Measurements from ENCODE around the gene RASGEF1C. TPM values are rescaled to one million over a fixed set of nuclear protein-coding genes. Genes with fewer than 3 reads are reported as not detected.

Gene RASGEF1C
- total and polyA plus RNA-seq, 4 donors: 0.09 to 0.10 TPM; not detected in 2

GRCh38 chr5:180107005-180107404 is 102.0 kb downstream of the RASGEF1C start:
- peaks cover 0 to 6% (median under 1%) of the 10 kb centered on the region in 4 donors for H3K9me3 ChIP-seq (ENCODE audit: control insufficient read depth in 4 of 4, low read length in 3 of 4)
- H3K36me3 ChIP-seq (ENCODE audit: control insufficient read depth in 4 of 4, insufficient read depth in 3 of 4, low read depth in 1 of 4, low read length in 3 of 4): no peaks in the 10 kb centered on the region
- TF ChIP-seq, protein P1, sequence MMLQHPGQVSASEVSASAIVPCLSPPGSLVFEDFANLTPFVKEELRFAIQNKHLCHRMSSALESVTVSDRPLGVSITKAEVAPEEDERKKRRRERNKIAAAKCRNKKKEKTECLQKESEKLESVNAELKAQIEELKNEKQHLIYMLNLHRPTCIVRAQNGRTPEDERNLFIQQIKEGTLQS (IDR thresholded peaks at IDR 0.05): no peak
- TF ChIP-seq FOXA2 (IDR thresholded peaks at IDR 0.05): no peak
- TF ChIP-seq FOXA1 (IDR thresholded peaks at IDR 0.05): no peak
- no peak for TF ChIP-seq ZBTB33 (IDR thresholded peaks at IDR 0.05)
- TF ChIP-seq RXRA (IDR thresholded peaks at IDR 0.05): no peak
- TF ChIP-seq, protein P2, sequence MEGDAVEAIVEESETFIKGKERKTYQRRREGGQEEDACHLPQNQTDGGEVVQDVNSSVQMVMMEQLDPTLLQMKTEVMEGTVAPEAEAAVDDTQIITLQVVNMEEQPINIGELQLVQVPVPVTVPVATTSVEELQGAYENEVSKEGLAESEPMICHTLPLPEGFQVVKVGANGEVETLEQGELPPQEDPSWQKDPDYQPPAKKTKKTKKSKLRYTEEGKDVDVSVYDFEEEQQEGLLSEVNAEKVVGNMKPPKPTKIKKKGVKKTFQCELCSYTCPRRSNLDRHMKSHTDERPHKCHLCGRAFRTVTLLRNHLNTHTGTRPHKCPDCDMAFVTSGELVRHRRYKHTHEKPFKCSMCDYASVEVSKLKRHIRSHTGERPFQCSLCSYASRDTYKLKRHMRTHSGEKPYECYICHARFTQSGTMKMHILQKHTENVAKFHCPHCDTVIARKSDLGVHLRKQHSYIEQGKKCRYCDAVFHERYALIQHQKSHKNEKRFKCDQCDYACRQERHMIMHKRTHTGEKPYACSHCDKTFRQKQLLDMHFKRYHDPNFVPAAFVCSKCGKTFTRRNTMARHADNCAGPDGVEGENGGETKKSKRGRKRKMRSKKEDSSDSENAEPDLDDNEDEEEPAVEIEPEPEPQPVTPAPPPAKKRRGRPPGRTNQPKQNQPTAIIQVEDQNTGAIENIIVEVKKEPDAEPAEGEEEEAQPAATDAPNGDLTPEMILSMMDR (IDR thresholded peaks at IDR 0.05; ENCODE audit: low read depth, low read length, missing input control): no peak
- TF ChIP-seq TAF1 (conservative IDR thresholded peaks at IDR 0.05): no peak
- no peak for TF ChIP-seq RAD21 (IDR thresholded peaks at IDR 0.05)
- TF ChIP-seq, protein P3, sequence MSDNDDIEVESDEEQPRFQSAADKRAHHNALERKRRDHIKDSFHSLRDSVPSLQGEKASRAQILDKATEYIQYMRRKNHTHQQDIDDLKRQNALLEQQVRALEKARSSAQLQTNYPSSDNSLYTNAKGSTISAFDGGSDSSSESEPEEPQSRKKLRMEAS (IDR thresholded peaks at IDR 0.05): no peak
- TF ChIP-seq GABPA (IDR thresholded peaks at IDR 0.05 in 1 of 2, conservative IDR thresholded peaks at IDR 0.05 in 1 of 2): no peak
- TF ChIP-seq YY1 (IDR thresholded peaks at IDR 0.05): no peak
- TF ChIP-seq NR2F2 (IDR thresholded peaks at IDR 0.05): no peak
- TF ChIP-seq, protein P4, sequence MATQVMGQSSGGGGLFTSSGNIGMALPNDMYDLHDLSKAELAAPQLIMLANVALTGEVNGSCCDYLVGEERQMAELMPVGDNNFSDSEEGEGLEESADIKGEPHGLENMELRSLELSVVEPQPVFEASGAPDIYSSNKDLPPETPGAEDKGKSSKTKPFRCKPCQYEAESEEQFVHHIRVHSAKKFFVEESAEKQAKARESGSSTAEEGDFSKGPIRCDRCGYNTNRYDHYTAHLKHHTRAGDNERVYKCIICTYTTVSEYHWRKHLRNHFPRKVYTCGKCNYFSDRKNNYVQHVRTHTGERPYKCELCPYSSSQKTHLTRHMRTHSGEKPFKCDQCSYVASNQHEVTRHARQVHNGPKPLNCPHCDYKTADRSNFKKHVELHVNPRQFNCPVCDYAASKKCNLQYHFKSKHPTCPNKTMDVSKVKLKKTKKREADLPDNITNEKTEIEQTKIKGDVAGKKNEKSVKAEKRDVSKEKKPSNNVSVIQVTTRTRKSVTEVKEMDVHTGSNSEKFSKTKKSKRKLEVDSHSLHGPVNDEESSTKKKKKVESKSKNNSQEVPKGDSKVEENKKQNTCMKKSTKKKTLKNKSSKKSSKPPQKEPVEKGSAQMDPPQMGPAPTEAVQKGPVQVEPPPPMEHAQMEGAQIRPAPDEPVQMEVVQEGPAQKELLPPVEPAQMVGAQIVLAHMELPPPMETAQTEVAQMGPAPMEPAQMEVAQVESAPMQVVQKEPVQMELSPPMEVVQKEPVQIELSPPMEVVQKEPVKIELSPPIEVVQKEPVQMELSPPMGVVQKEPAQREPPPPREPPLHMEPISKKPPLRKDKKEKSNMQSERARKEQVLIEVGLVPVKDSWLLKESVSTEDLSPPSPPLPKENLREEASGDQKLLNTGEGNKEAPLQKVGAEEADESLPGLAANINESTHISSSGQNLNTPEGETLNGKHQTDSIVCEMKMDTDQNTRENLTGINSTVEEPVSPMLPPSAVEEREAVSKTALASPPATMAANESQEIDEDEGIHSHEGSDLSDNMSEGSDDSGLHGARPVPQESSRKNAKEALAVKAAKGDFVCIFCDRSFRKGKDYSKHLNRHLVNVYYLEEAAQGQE (IDR thresholded peaks at IDR 0.05): no peak
- TF ChIP-seq SP1 (IDR thresholded peaks at IDR 0.05): no peak
- TF ChIP-seq HNF4A (conservative IDR thresholded peaks at IDR 0.05): no peak
- no peaks in the 10 kb centered on the region for H3K4me1 ChIP-seq (ENCODE audit: control insufficient read depth in 4 of 4, insufficient read depth in 4 of 4, low read length in 3 of 4)
- H3K27me3 ChIP-seq (ENCODE audit: control insufficient read depth in 4 of 4, insufficient read depth in 4 of 4, low read length in 3 of 4): no peaks in the 10 kb centered on the region
- H3K27ac ChIP-seq (ENCODE audit: low read depth in 1 of 2, low read length in 2 of 2): no peak overlapping the region
- WGBS: 88% methylated on average over 1 of the region's 1 CpG
- DNase-seq (ENCODE audit: low spot score): no peak
- no peak overlapping the region for H3K4me3 ChIP-seq (ENCODE audit: low read depth in 1 of 3, low read length in 3 of 3)
- H3K9ac ChIP-seq (ENCODE audit: low read depth in 1 of 2, low read length in 2 of 2): no peak overlapping the region

GRCh38 chr5:180105827-180106312 is 103.1 kb downstream of the RASGEF1C start:
- Histone ChIP-seq H3K9me3 (ENCODE audit: control insufficient read depth in 4 of 4, low read length in 3 of 4) (peaks cover 0 to 6% (median under 1%) of the 10 kb centered on the region in 4 donors), H3K4me3 (ENCODE audit: low read depth in 1 of 3, low read length in 3 of 3) (no peak overlapping the region), H3K36me3 (ENCODE audit: control insufficient read depth in 4 of 4, insufficient read depth in 3 of 4, low read depth in 1 of 4, low read length in 3 of 4) (no peaks in the 10 kb centered on the region), H3K4me1 (ENCODE audit: control insufficient read depth in 4 of 4, insufficient read depth in 4 of 4, low read length in 3 of 4) (no peaks in the 10 kb centered on the region), H3K9ac (ENCODE audit: low read depth in 1 of 2, low read length in 2 of 2) (no peak overlapping the region), H3K27me3 (ENCODE audit: control insufficient read depth in 4 of 4, insufficient read depth in 4 of 4, low read length in 3 of 4) (no peaks in the 10 kb centered on the region), H3K27ac (ENCODE audit: low read depth in 1 of 2, low read length in 2 of 2) (no peak overlapping the region)
- TF ChIP-seq GABPA (IDR thresholded peaks at IDR 0.05 in 1 of 2, conservative IDR thresholded peaks at IDR 0.05 in 1 of 2): no peak
- TF ChIP-seq RXRA (IDR thresholded peaks at IDR 0.05): no peak
- TF ChIP-seq HNF4A (conservative IDR thresholded peaks at IDR 0.05): no peak
- TF ChIP-seq FOXA2 (IDR thresholded peaks at IDR 0.05): no peak
- TF ChIP-seq NR2F2 (IDR thresholded peaks at IDR 0.05): no peak
- no peak for TF ChIP-seq EGR1 (IDR thresholded peaks at IDR 0.05; ENCODE audit: low read depth in 2 of 2)
- no peak for TF ChIP-seq JUND (IDR thresholded peaks at IDR 0.05)
- WGBS: 84% methylated on average over 5 of the region's 5 CpGs
- DNase-seq (ENCODE audit: low spot score): no peak

Data from liver (tissue), 9 donors.